Measurements from ENCODE around the gene ZNF385A.

DNA sequence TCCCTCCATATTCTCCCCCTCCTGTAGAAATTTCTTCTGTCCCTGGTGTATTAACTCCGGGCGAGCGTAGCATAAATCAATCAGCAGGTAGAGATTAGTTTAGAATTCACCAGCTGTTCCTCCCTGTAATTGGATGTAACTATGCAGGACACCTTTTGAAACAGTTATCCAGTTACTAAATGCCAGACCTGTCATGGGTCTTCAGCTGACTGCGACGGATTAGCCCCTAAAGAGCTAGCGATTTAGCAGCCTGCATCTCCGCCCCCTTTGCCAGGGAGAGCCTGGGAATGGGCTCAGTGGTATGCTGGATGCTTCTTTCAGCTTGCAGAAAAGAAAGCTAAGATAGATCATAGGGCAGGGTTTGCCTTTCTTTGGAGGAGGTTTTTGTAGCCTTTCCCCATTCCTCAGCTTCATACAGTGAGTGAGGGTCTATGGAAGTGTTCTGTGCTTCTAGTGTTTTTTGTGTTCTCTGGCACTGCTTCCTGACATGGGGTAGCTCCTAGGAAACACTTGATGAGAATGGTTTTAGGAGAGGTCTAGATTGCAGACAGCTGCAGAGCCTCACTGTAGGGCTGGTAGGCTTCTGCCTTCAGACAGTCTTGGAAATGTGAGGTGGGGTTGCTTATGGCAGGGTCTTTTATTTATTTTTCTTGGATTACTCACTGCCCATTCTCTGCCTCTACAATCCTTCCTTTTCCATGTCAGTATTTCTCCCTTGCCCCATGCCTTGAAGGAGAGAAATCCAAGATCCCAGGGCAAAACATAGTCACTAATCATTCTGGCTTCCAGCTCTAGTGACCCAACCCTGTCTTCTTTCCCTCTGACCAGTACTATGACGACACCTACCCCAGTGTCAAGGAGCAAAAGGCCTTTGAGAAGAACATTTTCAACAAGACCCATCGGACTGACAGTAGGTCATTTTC, 42.9 kb downstream of the ZNF385A start:
- TF ChIP-seq POLR2AphosphoS5 (IDR thresholded peaks at IDR 0.05; ENCODE audit: low read depth, low read length) (no peak), FOXP2 (optimal IDR thresholded peaks at IDR 0.05; ENCODE audit: borderline replicate concordance, extremely low read depth, extremely low read length, insufficient read depth) (no peak), SIN3A (IDR thresholded peaks at IDR 0.05; ENCODE audit: borderline replicate concordance, insufficient read depth, low read length) (no peak), REST (IDR thresholded peaks at IDR 0.05; ENCODE audit: insufficient read depth in 1 of 2, low read depth in 2 of 2, low read length in 2 of 2) (no peak), TAF1 (IDR thresholded peaks at IDR 0.05; ENCODE audit: borderline replicate concordance, insufficient read depth, low read length) (no peak)

Data from PFSK-1 (cell line).